H1 (cell line): ENCODE results near the gene POU6F2. TPM values are rescaled to one million over a fixed set of nuclear protein-coding genes. Genes with fewer than 3 reads are reported as not detected.

Experiments
- CTCF ChIA-PET: fragments of 300-600 bp; sonication (Branson Sonifier 250); formaldehyde crosslinking; loops from one replicate; lab custom pipeline; 2021; ENCODE audit not compliant: partially characterized antibody; lab: Charles Lee
- POLR2A ChIA-PET: fragments of 300-600 bp; sonication (Branson Sonifier 250); formaldehyde crosslinking; loops from one replicate; lab custom pipeline; 2021; ENCODE audit warnings: inconsistent platforms; ENCODE audit not compliant: partially characterized antibody; lab: Charles Lee
- DNase-seq, 2 experiments: peaks; one replicate each; pipeline versions ENCODE4 v3.0.0 to v3.0.0-alpha.2; 2010 to 2022; ENCODE audit warnings: low spot score in 2 of 2, low read depth in 1 of 2, mixed read lengths in 1 of 2
- FAIRE-seq: peaks from 2 replicates; lab custom pipeline; 2011; peaks lifted over from hg19 to GRCh38; lab: Jason Lieb, UNC
- H2AFZ ChIP-seq: 2 replicates; pipeline ENCODE4 v1.8.1; 2012; ENCODE audit warnings: low read length, inconsistent platforms
- H2AK5ac ChIP-seq: 2 replicates; pipeline ENCODE4 v1.6.1; 2013; ENCODE audit warnings: low read depth, low read length
- H2BK120ac ChIP-seq: replicated peaks from 2 replicates; pipeline ENCODE3; 2013; ENCODE audit warnings: low read depth, low read length, inconsistent platforms
- H2BK12ac ChIP-seq: 2 replicates; pipeline ENCODE4 v1.6.1; 2013; ENCODE audit warnings: low read depth, low read length
- H2BK15ac ChIP-seq: 2 replicates; pipeline ENCODE4 v1.6.1; 2013; ENCODE audit warnings: low read length
- H2BK20ac ChIP-seq: 2 replicates; pipeline ENCODE4 v1.6.1; 2013; ENCODE audit warnings: low read length
- H2BK5ac ChIP-seq: 2 replicates; pipeline ENCODE4 v1.6.1; 2013; ENCODE audit warnings: low read depth, low read length
- H3K14ac ChIP-seq: 2 replicates; pipeline ENCODE4 v1.6.1; 2013; ENCODE audit warnings: inconsistent platforms; ENCODE audit not compliant: insufficient read length
- H3K18ac ChIP-seq: 2 replicates; pipeline ENCODE4 v1.6.1; 2013; ENCODE audit warnings: low read length; ENCODE audit errors: extremely low read depth
- H3K23ac ChIP-seq: 2 replicates; pipeline ENCODE4 v1.6.1; 2013; ENCODE audit warnings: inconsistent platforms; ENCODE audit not compliant: insufficient read length
- H3K23me2 ChIP-seq: 2 replicates; pipeline ENCODE4 v1.6.1; 2013; ENCODE audit warnings: low read depth, low read length
- H3K27ac ChIP-seq: 2 replicates; pipeline ENCODE4 v1.6.1; 2011; ENCODE audit warnings: low read depth, low read length, inconsistent platforms
- H3K27me3 ChIP-seq, 4 experiments: replicated peaks in 1 of 4; 1 replicate in 1 of 4; 2 replicates in 3 of 4; pipeline versions ENCODE4 v1.6.1 to v1.8.1; 2011 to 2013; ENCODE audit warnings: low read length in 3 of 4, mild to moderate bottlenecking in 3 of 4, inconsistent platforms in 2 of 4, mixed read lengths in 2 of 4, moderate library complexity in 1 of 4; ENCODE audit not compliant: control insufficient read depth in 3 of 4, insufficient read depth in 3 of 4; ENCODE audit errors: extremely low read depth in 1 of 4
- H3K36me3 ChIP-seq, 4 experiments: 2 replicates each; pipeline versions ENCODE4 v1.6.1 to v1.8.1; 2011 to 2013; ENCODE audit warnings: mild to moderate bottlenecking in 4 of 4, low read length in 3 of 4, moderate library complexity in 2 of 4, control low read depth in 1 of 4, inconsistent platforms in 1 of 4; ENCODE audit not compliant: insufficient read depth in 4 of 4, control insufficient read depth in 2 of 4
- H3K4ac ChIP-seq: replicated peaks from 2 replicates; pipeline ENCODE3; 2013; ENCODE audit warnings: low read length, low read depth, mixed read lengths, inconsistent platforms; ENCODE audit not compliant: insufficient read length
- H3K4me1 ChIP-seq, 4 experiments: replicated peaks in 1 of 4; 1 replicate in 1 of 4; 2 replicates in 3 of 4; pipeline versions ENCODE4 v1.6.1 to v1.8.1; 2011 to 2013; ENCODE audit warnings: low read length in 3 of 4, inconsistent platforms in 2 of 4, mixed read lengths in 1 of 4; ENCODE audit not compliant: insufficient read depth in 4 of 4, control insufficient read depth in 3 of 4
- H3K4me2 ChIP-seq, 2 experiments: 2 replicates each; pipeline versions ENCODE4 v1.6.1 to v1.8.1; 2011 to 2013; ENCODE audit warnings: low read depth in 2 of 2, low read length in 2 of 2, control low read depth in 1 of 2, inconsistent platforms in 1 of 2, mild to moderate bottlenecking in 1 of 2; ENCODE audit not compliant: insufficient read depth in 1 of 2
- H3K4me3 ChIP-seq, 4 experiments: fragments of 200-600, 300-600 bp in 1 of 4; sonication (generic), shearing (Covaris generic), sonication (Bioruptor Twin) in 1 of 4; 2 replicates each; pipeline versions ENCODE4 v1.5.1 to v1.8.1; 2011 to 2016; ENCODE audit warnings: low read length in 4 of 4, low read depth in 3 of 4, control low read depth in 2 of 4, inconsistent platforms in 2 of 4, mild to moderate bottlenecking in 2 of 4, mixed read lengths in 1 of 4, moderate library complexity in 1 of 4; ENCODE audit not compliant: insufficient read depth in 2 of 4; ENCODE audit errors: extremely low read depth in 1 of 4
- H3K56ac ChIP-seq: replicated peaks from 2 replicates; pipeline ENCODE3; 2013; ENCODE audit warnings: low read depth, mild to moderate bottlenecking, mixed read lengths, low read length, inconsistent platforms; ENCODE audit not compliant: insufficient read length
- H3K79me1 ChIP-seq: 2 replicates; pipeline ENCODE4 v1.6.1; 2013; ENCODE audit warnings: low read depth, low read length, control low read depth
- H3K79me2 ChIP-seq, 2 experiments: 2 replicates each; pipeline versions ENCODE4 v1.6.1 to v1.8.1; 2012 to 2013; ENCODE audit warnings: low read length in 2 of 2, mild to moderate bottlenecking in 2 of 2, inconsistent platforms in 1 of 2; ENCODE audit not compliant: insufficient read depth in 2 of 2, control insufficient read depth in 1 of 2
- H3K9ac ChIP-seq, 4 experiments: replicated peaks in 1 of 4; 1 replicate in 1 of 4; 2 replicates in 3 of 4; pipeline versions ENCODE4 v1.6.1 to v1.8.1; 2011 to 2013; ENCODE audit warnings: low read depth in 3 of 4, low read length in 3 of 4, control low read depth in 2 of 4, mild to moderate bottlenecking in 2 of 4, moderate library complexity in 2 of 4, inconsistent platforms in 1 of 4; ENCODE audit errors: extremely low read depth in 1 of 4
- H3K9me3 ChIP-seq, 2 experiments: 2 replicates each; pipeline versions ENCODE4 v1.6.1 to v1.8.1; 2012 to 2013; ENCODE audit warnings: mild to moderate bottlenecking in 2 of 2, moderate library complexity in 2 of 2, control low read depth in 1 of 2, inconsistent platforms in 1 of 2, low read depth in 1 of 2, low read length in 1 of 2, mixed read lengths in 1 of 2; ENCODE audit not compliant: insufficient read depth in 2 of 2
- H4K20me1 ChIP-seq, 2 experiments: replicated peaks in 1 of 2; 2 replicates each; pipeline versions ENCODE3 to v1.8.1; 2011 to 2013; ENCODE audit warnings: inconsistent platforms in 2 of 2, low read length in 2 of 2, mild to moderate bottlenecking in 1 of 2; ENCODE audit not compliant: insufficient read depth in 2 of 2, control insufficient read depth in 1 of 2
- H4K5ac ChIP-seq: 2 replicates; pipeline ENCODE4 v1.6.1; 2013; ENCODE audit warnings: low read length, low read depth, mixed read lengths, inconsistent platforms; ENCODE audit not compliant: insufficient read length
- H4K8ac ChIP-seq: 2 replicates; pipeline ENCODE4 v1.8.0; 2013; ENCODE audit warnings: mild to moderate bottlenecking, moderate library complexity, low read length, inconsistent platforms; ENCODE audit not compliant: insufficient read depth; ENCODE audit errors: extremely low read depth
- H4K91ac ChIP-seq: replicated peaks from 2 replicates; pipeline ENCODE3; 2013; ENCODE audit warnings: low read length, mixed read lengths, inconsistent platforms; ENCODE audit not compliant: insufficient read length
- CHD2 ChIP-seq: IDR thresholded peaks from 2 replicates; pipeline ENCODE4 v1.6.1; 2012; ENCODE audit warnings: low read length, improper control_type of control experiment
- CTBP2 ChIP-seq: IDR thresholded peaks from 2 replicates; pipeline ENCODE4 v1.7.0; 2011; ENCODE audit warnings: borderline replicate concordance, mild to moderate bottlenecking, moderate library complexity, mixed read lengths, low read length; ENCODE audit not compliant: insufficient read depth, insufficient read length
- KDM5A ChIP-seq: fragments of 200-600 bp; IDR thresholded peaks from 2 replicates; pipeline ENCODE4 v1.7.1; 2012; ENCODE audit warnings: mild to moderate bottlenecking, low read length, inconsistent platforms, mixed read lengths
- POLR2A ChIP-seq, 2 experiments: IDR thresholded peaks; 1 replicate in 1 of 2; 2 replicates in 1 of 2; pipeline ENCODE4 v1.6.1; 2011; ENCODE audit warnings: low read depth in 2 of 2, low read length in 2 of 2, mild to moderate bottlenecking in 2 of 2; ENCODE audit errors: control extremely low read depth in 1 of 2
- SIN3A ChIP-seq, 2 experiments: IDR thresholded peaks in 1 of 2; conservative IDR thresholded peaks in 1 of 2; 2 replicates each; pipeline ENCODE4 v1.6.1; 2011 to 2012; ENCODE audit warnings: low read length in 2 of 2, improper control_type of control experiment in 1 of 2, low read depth in 1 of 2, mild to moderate bottlenecking in 1 of 2
- WGBS, 2 experiments: shearing (Covaris generic) in 1 of 2; methylation state at CpG; one replicate each; pipeline versions ENCODE4 v1.1.6 to v1.1.7; 2013 to 2015; ENCODE audit warnings: low lambda C conversion rate in 2 of 2, mixed read lengths in 2 of 2, inconsistent platforms in 1 of 2, low coverage in 1 of 2, missing lambda C conversion rate in 1 of 2; ENCODE audit not compliant: insufficient replicate concordance in 2 of 2, insufficient coverage in 1 of 2, insufficient read length in 1 of 2; ENCODE audit errors: extremely low coverage in 1 of 2, missing lambda C conversion rate in 1 of 2; 5-methylcytosine and 5-hydroxymethylcytosine counted together
- polyA plus RNA-seq, 7 experiments: library from polyadenylated mRNA; depleted of rRNA in 3 of 7; stranded (reverse) in 5 of 7; unstranded in 2 of 7; fragments of >200 nt in 5 of 7; fragments of 200-250 nt in 2 of 7; gene quantifications; 1 replicate in 5 of 7; 2 replicates in 1 of 7; 4 replicates in 1 of 7; pipeline versions ENCODE4 v1.2.1 to v1.2.3, GENCODE V29; 2011 to 2013; ENCODE audit warnings: missing spikeins in 2 of 7, mixed read lengths in 2 of 7
- total RNA-seq: library from RNA; stranded (reverse); fragmentation: NEBNext Ultra II Directional; extraction: Animal tissue kit (Norgen Biotek cat#: 25700); gene quantifications from 2 replicates; pipeline ENCODE4 v1.2.1, GENCODE V29; 2021

The POU6F2 gene
- total and polyA plus RNA-seq, 2 of the 8 experiments (the other 6 are each of a cell fraction or from before 2014, with no cell fraction given) = 1.1 to 2.0 TPM

DNA sequence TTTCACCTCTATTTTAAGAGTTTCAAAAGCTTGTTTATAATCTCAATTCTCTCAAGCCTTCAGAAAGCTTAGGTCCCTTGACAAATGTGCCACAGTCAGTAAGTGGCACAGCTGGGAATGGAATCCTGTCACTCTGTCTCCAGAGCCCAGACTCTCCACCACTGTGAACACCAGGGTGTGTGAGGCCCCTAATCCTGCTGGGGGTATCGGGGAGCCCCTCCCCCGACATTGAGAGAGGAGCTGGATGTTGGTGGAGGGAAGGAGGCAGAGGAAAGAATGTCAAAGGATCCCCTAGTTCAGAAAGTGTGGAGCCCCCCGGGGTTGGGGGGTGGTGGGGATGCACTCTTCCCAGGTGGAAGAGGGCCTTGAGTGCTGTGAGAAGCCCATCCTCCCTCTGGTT lies 454.7 kb downstream of the POU6F2 start:
- H4K20me1 ChIP-seq = no peaks in the 10 kb centered on the region
- no peaks in the 10 kb centered on the region for H3K79me1 ChIP-seq
- no peak overlapping the region for H4K91ac ChIP-seq
- H4K5ac ChIP-seq = no peak overlapping the region
- no peak overlapping the region for H2BK15ac ChIP-seq
- H3K79me2 ChIP-seq = no peaks in the 10 kb centered on the region
- FAIRE-seq = no peak
- 95% methylated on average over 2 of the region's 3 CpGs; no CpG with 5 or more reads in 1 of the 2 experiments for WGBS, 2 experiments
- no peak overlapping the region for H2BK120ac ChIP-seq
- no peak overlapping the region for H3K23ac ChIP-seq
- H3K9me3 ChIP-seq = no peaks in the 10 kb centered on the region
- no peak overlapping the region for H2BK20ac ChIP-seq
- no peak overlapping the region for H3K9ac ChIP-seq
- no peak overlapping the region for H3K14ac ChIP-seq
- TF ChIP-seq KDM5A (no peak), POLR2A (IDR thresholded peaks at IDR 0.05; ENCODE audit: control extremely low read depth in 1 of 2, low read depth in 2 of 2, low read length in 2 of 2) (no peak), SIN3A (conservative IDR thresholded peaks at IDR 0.05 in 1 of 2, IDR thresholded peaks at IDR 0.05 in 1 of 2; ENCODE audit: low read depth in 1 of 2, low read length in 2 of 2) (no peak), CHD2 (no peak), CTBP2 (no peak)
- H3K23me2 ChIP-seq = no peaks in the 10 kb centered on the region; the same call in 1 of the 2 replicates
- H2BK12ac ChIP-seq = no peak overlapping the region
- no peak overlapping the region for H2BK5ac ChIP-seq
- CTCF ChIA-PET = interaction anchor here (0.6 to 2.8 kb wide), 4 partner anchors 22 to 1081 kb away, joined by 3 to 11 read pairs (median 4); no protein-coding TSS in a partner anchor
- H3K27me3 ChIP-seq = no peaks in the 10 kb centered on the region
- no peak overlapping the region for H4K8ac ChIP-seq
- no peak overlapping the region for H3K4me3 ChIP-seq
- no peak overlapping the region for H3K4ac ChIP-seq
- H2AFZ ChIP-seq = no peak overlapping the region
- H3K27ac ChIP-seq = no peak overlapping the region
- no peak overlapping the region for H3K18ac ChIP-seq
- DNase-seq = no peak
- H3K56ac ChIP-seq = no peak overlapping the region
- POLR2A ChIA-PET = no interaction called here
- H2AK5ac ChIP-seq = no peak overlapping the region
- peaks cover 0 to 11% (median 3%) of the 10 kb centered on the region in 4 experiments; a peak in 6 of 7 replicates for H3K4me1 ChIP-seq
- no peak overlapping the region for H3K4me2 ChIP-seq
- H3K36me3 ChIP-seq = no peaks in the 10 kb centered on the region
